Esophagus muscularis mucosa (tissue), 3 donors: ENCODE measurements around the gene CTNNA2.

Experiments used
- CTCF ChIP-seq, 3 experiments: fragments of 200-600 bp in 2 of 3; fragments of 450-650 bp in 1 of 3; sonication (generic) in 2 of 3; IDR thresholded peaks; one replicate each; pipeline ENCODE4 v1.5.1; 2017 to 2019; ENCODE audit warnings: antibody characterized with exemption in 3 of 3, mild to moderate bottlenecking in 2 of 3, moderate library complexity in 1 of 3
- POLR2A ChIP-seq: fragments of 450-650 bp; IDR thresholded peaks from one replicate; pipeline ENCODE4 v1.6.1; 2017; ENCODE audit warnings: antibody characterized with exemption, moderate library complexity, mild to moderate bottlenecking, low read depth
- POLR2AphosphoS5 ChIP-seq, 2 donors: sonication (generic); formaldehyde crosslinking; IDR thresholded peaks; one replicate each; pipeline ENCODE4 v1.6.1; 2017; ENCODE audit warnings: antibody characterized with exemption in 2 of 2

- TF ChIP-seq CTCF (IDR thresholded peaks at IDR 0.05) (no peak), POLR2AphosphoS5 (IDR thresholded peaks at IDR 0.05) (no peak), POLR2A (no peak)
Observed at GRCh38 chr2:79622508-79622907, 109.7 kb downstream of the CTNNA2 start.
